HG03280 (cell line): ENCODE data around the gene PRDX2.

ENCODE experiments used
- ATAC-seq: cut with Tn5 transposase; IDR thresholded peaks from one replicate; pipeline ENCODE4 v1.9.1; 2021; ENCODE audit warnings: mild to moderate bottlenecking, moderate library complexity; ENCODE audit not compliant: unreplicated experiment

PRDX2 gene

DNA sequence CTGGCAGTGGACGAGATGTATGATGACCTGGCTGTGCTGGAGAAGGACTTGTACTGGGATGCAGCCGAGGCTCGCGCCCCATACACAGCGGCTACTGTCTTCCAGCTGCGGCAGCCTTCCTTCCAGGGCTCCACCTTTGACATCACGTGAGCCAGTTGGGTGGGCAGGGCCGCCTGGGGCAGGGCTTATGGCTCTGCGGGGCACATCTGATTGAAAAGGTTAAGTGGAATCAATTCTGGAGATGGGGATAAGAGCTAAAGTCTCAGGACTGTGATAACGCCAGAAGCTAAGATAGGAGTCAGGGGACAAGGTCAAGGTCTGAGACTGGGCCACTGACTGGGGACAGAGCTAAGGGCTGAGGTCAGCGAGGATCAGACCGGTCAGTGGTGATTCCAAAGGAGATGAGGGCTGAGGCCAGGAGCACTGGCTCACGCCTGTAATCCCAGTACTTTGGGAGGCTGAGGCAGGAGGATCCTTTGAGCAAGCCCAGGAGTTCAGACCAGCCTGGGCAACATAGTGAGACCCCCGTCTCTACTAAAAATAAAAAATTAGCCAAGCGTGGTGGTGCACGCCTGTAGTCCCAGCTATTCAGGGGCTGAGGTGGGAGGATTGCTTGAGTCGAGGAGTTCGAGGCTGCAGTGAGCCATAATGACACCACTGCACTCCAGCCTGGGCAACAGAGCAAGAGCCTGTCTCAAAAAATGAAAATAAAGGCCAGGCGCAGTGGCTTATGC lies 45.3 kb downstream of the PRDX2 start:
- ATAC-seq: no peak

DNA sequence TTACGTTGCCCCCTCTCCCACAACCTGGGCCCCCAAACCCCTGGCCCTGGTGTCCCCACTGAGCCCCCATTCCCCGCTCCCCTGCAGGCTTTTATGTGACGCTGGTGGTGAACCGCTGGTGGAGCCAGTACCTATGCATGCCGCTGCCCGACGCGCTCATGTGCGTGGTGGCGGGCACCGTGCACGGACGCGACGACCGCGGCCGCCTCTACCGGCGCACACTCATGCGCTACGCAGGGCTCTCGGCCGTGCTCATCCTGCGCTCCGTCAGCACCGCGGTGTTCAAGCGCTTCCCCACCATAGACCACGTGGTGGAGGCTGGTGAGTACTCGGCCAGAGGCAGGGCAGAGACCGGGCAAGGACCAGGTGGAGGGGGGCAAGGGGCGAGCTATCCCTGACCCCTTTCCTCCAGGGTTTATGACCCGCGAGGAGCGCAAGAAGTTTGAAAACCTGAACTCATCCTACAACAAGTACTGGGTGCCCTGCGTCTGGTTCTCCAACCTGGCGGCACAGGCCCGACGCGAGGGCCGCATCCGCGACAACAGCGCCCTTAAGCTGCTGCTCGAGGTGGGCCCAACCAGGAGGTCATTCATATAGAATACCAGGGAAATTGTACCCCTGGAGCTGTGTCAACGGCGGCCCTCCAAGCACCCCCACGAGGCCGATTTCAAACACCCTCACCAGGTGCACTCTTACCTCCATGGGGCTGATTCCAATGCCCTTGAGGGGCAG lies 47.0 kb downstream of the PRDX2 start:
- no peak for ATAC-seq

DNA sequence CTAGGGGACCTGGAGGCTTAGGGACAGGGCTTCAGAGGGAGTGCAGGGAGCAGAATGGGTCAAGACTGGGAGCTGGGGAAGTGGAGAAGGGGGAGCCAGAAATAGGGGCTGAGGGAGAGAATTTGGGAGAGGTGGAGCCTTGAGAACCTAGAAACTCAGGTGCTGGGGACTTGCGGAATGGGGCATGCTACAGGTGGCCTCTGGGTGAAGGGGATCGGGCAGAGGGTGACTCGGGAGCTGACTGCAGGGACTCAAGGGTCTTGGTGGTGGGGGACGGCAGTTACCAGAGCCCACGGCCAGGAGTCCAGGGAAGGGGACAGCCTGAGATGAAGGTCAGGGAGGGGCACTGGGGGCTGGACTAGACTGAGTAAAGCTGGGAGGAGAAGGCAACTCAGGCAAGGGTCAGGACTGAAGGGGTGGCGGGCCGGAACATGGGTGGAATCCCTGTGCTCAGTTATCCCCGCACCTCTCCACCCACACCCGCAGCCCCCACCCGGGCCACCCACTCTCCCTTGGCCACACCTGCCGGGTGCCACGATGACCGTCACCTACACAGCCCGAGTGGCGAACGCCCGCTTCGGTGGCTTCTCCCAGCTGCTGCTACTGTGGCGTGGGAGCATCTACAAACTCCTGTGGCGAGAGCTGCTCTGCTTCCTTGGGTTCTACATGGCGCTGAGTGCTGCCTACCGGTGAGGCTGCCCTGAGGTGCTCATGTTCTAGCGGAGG lies 49.4 kb downstream of the PRDX2 start:
- no peak for ATAC-seq

DNA sequence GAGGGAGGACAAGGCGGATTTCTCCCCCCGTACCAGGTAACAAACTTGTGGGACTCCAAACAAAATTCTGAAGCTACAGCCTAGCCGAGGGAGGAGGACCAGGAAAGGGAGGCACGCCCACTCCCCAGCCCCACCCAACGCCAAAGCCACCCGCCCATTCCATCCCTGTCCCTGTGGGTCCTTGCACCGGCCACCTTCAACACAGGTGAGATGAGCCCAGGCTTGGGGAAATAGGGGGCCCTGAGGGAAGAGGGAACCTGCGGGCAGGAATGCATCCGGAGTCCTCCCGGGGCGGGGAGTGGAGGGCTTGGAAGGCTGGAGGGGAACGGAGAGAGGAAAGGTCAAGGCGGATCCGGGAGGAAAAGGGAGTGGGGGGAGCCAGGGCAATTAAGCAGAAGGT lies 50.0 kb downstream of the PRDX2 start, which contains the start of gene BEST2:
BEST2 (plus strand) TSS at position 157 of the 400 bp plus-strand sequence. CDS start 802 bp downstream, outside the sequence.
- no peak for ATAC-seq

DNA sequence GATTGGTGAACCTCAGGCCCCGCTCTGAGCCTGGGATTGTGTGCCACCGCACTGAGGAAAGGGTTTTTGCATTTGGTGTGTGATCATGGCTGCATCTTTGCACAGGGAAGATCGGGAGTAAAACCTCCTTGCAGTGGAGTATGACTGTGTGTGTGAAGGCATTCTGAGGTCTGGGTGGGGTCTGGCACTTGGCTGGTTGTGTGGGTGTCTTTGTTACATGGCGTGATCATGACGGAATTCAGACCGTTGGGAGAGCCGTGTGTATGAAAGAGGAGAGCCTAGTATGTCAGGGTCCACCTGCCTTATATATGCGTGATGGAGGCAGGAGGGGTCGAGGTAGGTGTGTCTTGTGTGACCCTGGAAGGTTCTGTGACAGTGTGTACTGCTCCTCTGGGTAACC lies 50.7 kb downstream of the PRDX2 start:
- no peak for ATAC-seq

DNA sequence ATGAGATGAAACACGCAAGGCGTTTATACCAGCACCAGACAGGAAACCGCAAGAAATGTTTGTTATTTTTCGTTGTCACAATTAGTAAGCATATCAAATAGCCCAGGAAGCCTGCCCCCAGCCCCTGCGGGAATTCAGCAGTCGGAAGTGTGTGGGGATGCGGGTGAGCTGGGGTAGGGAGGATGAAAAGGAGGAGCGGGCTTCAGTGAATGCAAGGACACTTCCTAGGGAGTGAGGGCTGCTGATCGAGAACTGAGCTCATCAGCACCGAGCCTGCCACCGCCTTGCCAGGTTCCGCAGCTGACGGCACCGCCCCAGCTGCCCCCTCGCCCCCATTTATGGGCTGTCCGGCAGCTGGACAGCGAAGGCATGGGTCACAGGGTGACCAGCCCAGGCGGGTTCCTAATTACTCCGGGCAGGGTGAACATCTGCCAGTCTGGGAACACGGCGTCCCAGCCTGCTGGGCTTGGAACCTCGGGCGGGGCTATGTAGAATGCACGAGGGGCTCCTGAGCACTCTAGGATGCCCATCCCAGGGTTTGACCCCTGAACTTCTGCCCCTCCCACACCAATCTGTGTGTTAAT lies 51.6 kb downstream of the PRDX2 start:
- ATAC-seq: no peak

DNA sequence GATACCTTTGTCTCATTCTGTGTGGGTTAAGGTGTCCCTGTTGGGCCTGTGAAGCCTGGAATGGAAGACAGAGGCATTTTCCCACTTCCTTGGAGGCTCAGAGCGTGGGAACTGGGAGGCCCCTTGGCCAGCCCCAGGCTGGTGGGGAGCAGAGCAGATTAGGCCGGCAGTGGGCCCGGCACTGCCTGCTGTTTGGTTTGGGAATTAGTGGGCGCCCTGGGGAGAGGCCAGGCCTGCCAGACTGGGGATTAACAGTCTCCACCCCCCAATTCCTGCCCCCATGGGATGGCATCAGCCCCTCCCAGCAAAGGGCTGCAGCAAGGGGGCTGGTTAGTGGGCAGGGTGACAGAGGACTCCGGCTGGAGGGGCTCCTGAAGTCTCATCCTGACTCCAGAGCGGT lies 53.1 kb downstream of the PRDX2 start:
- no peak for ATAC-seq
